ENCODE data around the gene SCN7A.

SCN7A gene

GRCh38 chr2:166404831-166405568, 89.0 kb downstream of the SCN7A start:
- DNase-seq (ENCODE audit: low read depth in 2 of 2), result no peak

GRCh38 chr2:166394245-166394644, 99.8 kb downstream of the SCN7A start:
- no peak for DNase-seq (ENCODE audit: low read depth in 2 of 2)

GRCh38 chr2:166393008-166393407, 101.0 kb downstream of the SCN7A start:
- no peak for DNase-seq (ENCODE audit: low read depth in 2 of 2)

- no peak for DNase-seq (ENCODE audit: low read depth in 2 of 2)
These were observed 105.5 kb downstream of the SCN7A start for GRCh38 chr2:166388481-166389070.

- DNase-seq (ENCODE audit: low read depth in 2 of 2), result no peak
These were observed 108.7 kb downstream of the SCN7A start for GRCh38 chr2:166385313-166385712.

GRCh38 chr2:166384774-166385173, 109.3 kb downstream of the SCN7A start:
- DNase-seq (ENCODE audit: low read depth in 2 of 2), result no peak

GRCh38 chr2:166382448-166382847, 111.6 kb downstream of the SCN7A start:
- no peak for DNase-seq (ENCODE audit: low read depth in 2 of 2)

GRCh38 chr2:166380615-166381014, 113.4 kb downstream of the SCN7A start:
- DNase-seq (ENCODE audit: low read depth in 2 of 2), result no peak

GRCh38 chr2:166376873-166377272, 117.2 kb downstream of the SCN7A start:
- no peak for DNase-seq (ENCODE audit: low read depth in 2 of 2)

GRCh38 chr2:166376488-166376828, 117.6 kb downstream of the SCN7A start:
- DNase-seq (ENCODE audit: low read depth in 2 of 2), result no peak

GRCh38 chr2:166375736-166376487, 118.1 kb downstream of the SCN7A start, which contains the start of gene SCN9A:
Gene SCN9A (minus strand): TSS chr2:166375944. CDS start chr2:166311756, 64,188 bp downstream.
- no peak for DNase-seq (ENCODE audit: low read depth in 2 of 2)

- no peak for DNase-seq (ENCODE audit: low read depth in 2 of 2)
These were observed 118.8 kb downstream of the SCN7A start for GRCh38 chr2:166375195-166375735.

GRCh38 chr2:166373951-166374350, 120.1 kb downstream of the SCN7A start:
- DNase-seq (ENCODE audit: low read depth in 2 of 2), result no peak

GRCh38 chr2:166373539-166373938, 120.5 kb downstream of the SCN7A start:
- DNase-seq (ENCODE audit: low read depth in 2 of 2), result no peak

- DNase-seq (ENCODE audit: low read depth in 2 of 2), result no peak
These were observed 120.9 kb downstream of the SCN7A start for GRCh38 chr2:166373105-166373504.

GRCh38 chr2:166372046-166372445, 122.0 kb downstream of the SCN7A start:
- no peak for DNase-seq (ENCODE audit: low read depth in 2 of 2)

GRCh38 chr2:166365803-166366420, 128.1 kb downstream of the SCN7A start:
- no peak for DNase-seq (ENCODE audit: low read depth in 2 of 2)

GRCh38 chr2:166365239-166365638, 128.8 kb downstream of the SCN7A start:
- DNase-seq (ENCODE audit: low read depth in 2 of 2), result no peak

- no peak for DNase-seq (ENCODE audit: low read depth in 2 of 2)
These were observed 129.4 kb downstream of the SCN7A start for GRCh38 chr2:166364476-166365161.

- no peak for DNase-seq (ENCODE audit: low read depth in 2 of 2)
These were observed 132.5 kb downstream of the SCN7A start for GRCh38 chr2:166361351-166362153.

GRCh38 chr2:166360906-166361305, 133.1 kb downstream of the SCN7A start:
- no peak for DNase-seq (ENCODE audit: low read depth in 2 of 2)

Data from stimulated activated CD4-positive, alpha-beta T cell treated with anti-CD3 and anti-CD28 coated beads, Interleukin-1b, Interleukin-23, amount 100 ng/mL, for 1 hour (primary cell).